ENCODE measurements around the gene SYNE1.

- TF ChIP-seq CTCF (IDR thresholded peaks at IDR 0.05; ENCODE audit: poor library complexity), result no peak
- TF ChIP-seq EZH2 (IDR thresholded peaks at IDR 0.05; ENCODE audit: borderline replicate concordance), result no peak
Observed at GRCh38 chr6:152636021-152636608, 1.0 kb downstream of the SYNE1 start.
